ENCODE data around the gene TLX3.

TLX3 gene

GRCh38 chr5:171306166-171306565, 2.9 kb upstream of the TLX3 start:
- no peak for DNase-seq (ENCODE audit: low read depth in 3 of 3)

- no peak for DNase-seq (ENCODE audit: low read depth in 3 of 3)
Measured at GRCh38 chr5:171306781-171307591, 2.1 kb upstream of the TLX3 start.

GRCh38 chr5:171307789-171308452, 1.1 kb upstream of the TLX3 start:
- DNase-seq (ENCODE audit: low read depth in 3 of 3), result no peak

GRCh38 chr5:171309276-171310211, 496 bp downstream of the TLX3 start:
- DNase-seq (ENCODE audit: low read depth in 3 of 3), result no peak

GRCh38 chr5:171310212-171310818, 1.3 kb downstream of the TLX3 start:
- DNase-seq (ENCODE audit: low read depth in 3 of 3), result peak in 1 of 3 experiments; percentile 32

GRCh38 chr5:171310819-171311321, 1.8 kb downstream of the TLX3 start:
- DNase-seq (ENCODE audit: low read depth in 3 of 3), result no peak

GRCh38 chr5:171311322-171312077, 2.5 kb downstream of the TLX3 start:
- no peak for DNase-seq (ENCODE audit: low read depth in 3 of 3)

GRCh38 chr5:171312129-171312974, 3.3 kb downstream of the TLX3 start:
- DNase-seq (ENCODE audit: low read depth in 3 of 3), result no peak

GRCh38 chr5:171313481-171314206, 4.6 kb downstream of the TLX3 start:
- DNase-seq (ENCODE audit: low read depth in 3 of 3), result no peak

GRCh38 chr5:171314728-171315385, 5.8 kb downstream of the TLX3 start:
- DNase-seq (ENCODE audit: low read depth in 3 of 3), result no peak

- DNase-seq (ENCODE audit: low read depth in 3 of 3), result no peak
Measured at GRCh38 chr5:171315386-171315891, 6.4 kb downstream of the TLX3 start.

- DNase-seq (ENCODE audit: low read depth in 3 of 3), result no peak
Measured at GRCh38 chr5:171315925-171316257, 6.8 kb downstream of the TLX3 start.

GRCh38 chr5:171316258-171317121, 7.4 kb downstream of the TLX3 start:
- no peak for DNase-seq (ENCODE audit: low read depth in 3 of 3)

- DNase-seq (ENCODE audit: low read depth in 3 of 3), result no peak
Measured at GRCh38 chr5:171317230-171317629, 8.2 kb downstream of the TLX3 start.

- no peak for DNase-seq (ENCODE audit: low read depth in 3 of 3)
Measured at GRCh38 chr5:171318026-171318425, 9.0 kb downstream of the TLX3 start.

GRCh38 chr5:171321447-171321846, 12.4 kb downstream of the TLX3 start:
- DNase-seq (ENCODE audit: low read depth in 3 of 3), result no peak

GRCh38 chr5:171322527-171322926, 13.5 kb downstream of the TLX3 start:
- no peak for DNase-seq (ENCODE audit: low read depth in 3 of 3)

- DNase-seq (ENCODE audit: low read depth in 3 of 3), result no peak
Measured at GRCh38 chr5:171323007-171323406, 14.0 kb downstream of the TLX3 start.
